Left ventricle myocardium superior (tissue), 1 donor: ENCODE data around the gene POU3F3. TPM values are rescaled to one million over a fixed set of nuclear protein-coding genes. Genes with fewer than 3 reads are reported as not detected.
A peak's percentile ranks its signal among the peaks of the same experiment; 100 is the strongest.

Experiments
- ATAC-seq: fragments of 200-7000 bp; cut with Tn5 transposase; one replicate; pipeline ENCODE4 v1.9.1; 2020; ENCODE audit warnings: mild to moderate bottlenecking, moderate library complexity
- DNase-seq: peaks from one replicate; pipeline ENCODE4 v3.0.0-alpha.2; 2020
- intact Hi-C: fragments of 100-400 bp; cut with micrococcal nuclease; formaldehyde crosslinking; loops from one replicate; pipeline ENCODE4 v1.11.0; 2022
- long read RNA-seq: library from polyadenylated mRNA; unstranded; transcript quantifications from one replicate; pipeline ENCODE4 v2.0.0, GENCODE V29; 2021
- total RNA-seq: library from RNA; stranded (reverse); fragmentation: NEBNext Ultra II Directional; extraction: Animal tissue kit (Norgen Biotek cat#: 25700); gene quantifications from one replicate; pipeline ENCODE4 v1.2.1, GENCODE V29; 2021
- donor health status: DM: no; HTN: yes; CAD: no; lungs with severe emphysema.

Gene POU3F3
- total RNA-seq = not detected
- long read RNA-seq = 0 reads

DNA sequence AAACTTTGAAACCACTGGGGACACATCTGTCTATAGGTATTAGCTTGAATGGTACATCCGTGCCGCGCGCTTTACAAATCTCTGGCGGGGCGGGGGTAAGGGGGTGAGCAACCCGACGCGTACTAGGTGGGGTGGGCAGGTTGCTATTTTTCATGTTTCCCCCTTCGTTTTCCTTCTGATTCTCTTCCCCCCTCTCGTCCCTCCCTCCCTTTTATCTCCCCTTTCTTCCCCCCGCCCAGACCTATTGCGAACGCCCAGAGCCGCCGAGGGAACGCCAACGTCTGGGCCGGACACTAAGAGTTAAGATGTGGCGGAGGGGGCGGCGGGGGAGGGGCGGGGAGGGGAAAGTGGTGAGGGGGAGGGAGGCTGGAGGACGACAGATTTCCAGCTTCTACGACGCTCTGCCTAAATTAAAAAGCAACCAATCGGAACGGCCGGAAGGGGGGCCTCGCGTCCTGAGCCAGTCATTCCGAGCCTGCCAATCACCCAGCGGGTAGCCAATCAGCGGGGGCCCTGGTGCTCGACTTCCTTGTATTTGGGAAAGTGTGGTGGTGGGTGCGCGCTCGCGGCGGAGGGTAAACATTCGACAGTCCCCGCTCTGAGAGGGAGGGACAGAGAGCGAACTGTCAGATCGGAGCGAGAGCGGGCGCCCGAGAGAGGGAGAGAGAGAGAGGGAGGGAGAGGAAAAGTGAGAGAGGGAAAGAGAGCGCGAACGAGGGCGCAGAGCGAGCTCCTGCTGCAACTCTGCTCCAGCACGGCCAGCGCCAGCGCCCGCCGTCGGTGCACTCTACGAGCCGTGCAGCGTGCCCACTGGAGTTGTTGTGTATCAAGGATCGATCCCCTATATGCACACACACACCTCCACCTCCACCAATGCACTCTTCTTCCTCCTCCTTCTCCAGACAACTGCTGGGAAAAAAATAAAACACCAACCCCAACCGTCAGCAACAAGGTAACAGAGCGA lies at the start of gene POU3F3:
Gene POU3F3 (plus strand): TSS at position 582 of the 964 bp plus-strand sequence. CDS start 1,396 bp downstream, outside the sequence.
- DNase-seq = peak; percentile 59
- peak; percentile 64 for ATAC-seq
- intact Hi-C loops = no loop called here

DNA sequence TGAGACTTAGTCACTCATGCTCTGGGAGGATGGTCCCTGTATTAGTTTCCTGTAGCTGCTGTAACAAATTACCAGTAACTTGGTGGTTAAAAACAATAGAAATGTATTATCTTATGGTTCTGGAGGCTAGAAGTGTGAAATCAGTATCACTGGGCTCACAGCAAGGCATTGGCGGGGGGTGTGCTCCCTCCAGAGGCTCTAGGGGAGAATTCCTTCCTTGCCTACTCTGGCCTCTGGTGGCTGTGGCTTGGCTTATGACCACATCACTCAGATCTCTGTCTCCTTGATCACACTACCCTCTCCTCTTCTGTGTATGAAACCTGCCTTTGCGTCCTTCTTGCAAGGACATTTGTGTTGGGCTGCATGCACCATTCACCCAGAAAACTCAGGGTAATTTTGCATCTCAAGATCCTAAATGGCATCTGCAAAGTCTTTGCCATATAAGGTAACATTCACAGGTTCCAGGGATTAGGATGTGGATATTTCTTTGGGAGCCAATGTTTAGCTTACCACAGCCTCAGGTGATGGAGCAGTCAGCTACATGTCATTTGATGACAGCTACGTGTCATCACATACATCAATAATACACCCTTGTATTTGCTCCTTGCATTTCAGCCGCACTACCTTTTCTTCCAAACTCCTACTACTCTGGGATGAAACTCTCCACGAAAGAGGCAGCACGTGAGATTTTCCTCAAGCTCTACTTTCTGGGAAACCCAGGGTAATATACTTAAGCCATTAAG lies 49.6 kb upstream of the POU3F3 start:
- intact Hi-C loops = no loop called here
- DNase-seq (no peak), ATAC-seq (no peak)

DNA sequence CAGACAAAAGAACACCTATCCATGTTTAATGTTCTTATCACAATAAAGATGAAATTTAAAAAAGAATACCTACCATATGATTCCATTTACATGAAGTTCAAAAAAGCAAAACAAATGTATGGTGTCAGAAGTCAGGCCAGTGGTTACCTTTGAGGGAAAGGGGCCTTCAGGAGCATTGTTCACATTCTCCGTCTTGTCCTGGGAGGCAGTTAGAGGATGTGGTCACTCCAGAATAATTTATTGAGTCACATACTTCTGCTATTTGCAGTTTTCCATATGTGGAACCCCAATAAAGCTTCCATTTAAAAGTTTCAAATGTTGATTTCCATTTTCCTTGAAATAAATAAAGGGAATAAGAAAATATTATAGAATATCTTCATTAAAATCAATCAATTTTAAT lies 41.6 kb upstream of the POU3F3 start:
- no peak for DNase-seq
- no peak for ATAC-seq
- intact Hi-C loops = no loop called here

DNA sequence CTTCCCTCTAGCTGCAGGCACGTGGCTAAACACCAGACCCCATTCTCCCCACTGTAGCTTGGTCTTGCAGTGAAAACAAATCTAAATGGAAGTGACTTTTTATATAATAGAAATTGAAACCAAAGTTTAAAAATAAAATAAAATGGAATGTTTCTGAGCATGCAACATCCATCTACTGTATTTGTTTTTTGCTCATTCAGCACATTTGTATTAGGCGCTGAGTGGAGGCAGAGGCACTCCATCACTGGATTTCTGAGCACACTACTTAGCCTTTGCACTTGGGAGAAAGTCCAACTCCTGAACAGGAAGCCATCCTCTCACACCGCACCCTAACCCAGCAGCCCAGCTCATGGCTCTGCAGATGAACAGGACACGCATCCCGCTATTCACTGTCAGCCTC lies 37.8 kb upstream of the POU3F3 start:
- no peak for DNase-seq
- ATAC-seq = no peak
- intact Hi-C loops = no loop called here

DNA sequence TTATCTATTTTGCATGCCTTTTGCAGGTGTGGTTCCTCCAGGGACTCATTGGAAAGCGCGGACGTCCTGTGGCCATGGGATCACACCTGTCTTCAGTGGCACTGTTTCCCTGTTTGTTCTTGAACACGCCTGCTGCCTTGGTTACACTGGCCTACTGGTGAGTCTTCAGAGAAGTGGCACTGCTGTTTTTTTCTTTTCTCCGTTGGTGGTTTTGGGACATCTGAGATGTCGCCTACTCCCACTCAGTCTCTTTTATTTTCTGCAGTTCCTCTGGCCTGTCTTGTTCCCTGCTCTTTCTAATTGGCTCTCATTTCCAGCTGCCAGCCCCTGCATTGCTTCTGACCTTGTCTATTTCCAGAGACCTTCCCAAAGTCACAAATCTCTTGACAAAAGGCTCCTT lies 35.7 kb upstream of the POU3F3 start:
- no peak for ATAC-seq
- intact Hi-C loops = no loop called here

DNA sequence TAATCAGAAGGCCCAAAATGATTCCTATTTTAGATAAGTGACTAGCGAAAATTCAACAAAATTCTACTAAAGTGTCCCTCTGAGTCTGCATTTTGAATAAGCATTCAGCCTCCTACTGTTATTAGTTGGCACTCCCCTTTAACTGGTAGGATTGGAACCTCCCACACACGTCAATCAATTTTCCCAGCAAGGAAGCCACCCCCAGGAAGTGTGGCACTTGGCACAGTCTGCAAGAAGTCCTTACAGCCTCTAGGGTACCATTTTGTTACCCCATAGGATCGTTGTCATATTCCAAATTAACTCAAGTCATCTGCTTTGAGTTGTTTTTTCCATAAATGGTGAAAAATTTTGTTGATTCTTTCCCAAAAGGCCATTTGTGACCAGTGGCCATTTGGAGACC lies 33.8 kb upstream of the POU3F3 start:
- intact Hi-C loops = no loop called here
- ATAC-seq (no peak), DNase-seq (no peak)

More for the DNA sequence above, 35.7 kb upstream of the POU3F3 start:
- DNase-seq = no peak

DNA sequence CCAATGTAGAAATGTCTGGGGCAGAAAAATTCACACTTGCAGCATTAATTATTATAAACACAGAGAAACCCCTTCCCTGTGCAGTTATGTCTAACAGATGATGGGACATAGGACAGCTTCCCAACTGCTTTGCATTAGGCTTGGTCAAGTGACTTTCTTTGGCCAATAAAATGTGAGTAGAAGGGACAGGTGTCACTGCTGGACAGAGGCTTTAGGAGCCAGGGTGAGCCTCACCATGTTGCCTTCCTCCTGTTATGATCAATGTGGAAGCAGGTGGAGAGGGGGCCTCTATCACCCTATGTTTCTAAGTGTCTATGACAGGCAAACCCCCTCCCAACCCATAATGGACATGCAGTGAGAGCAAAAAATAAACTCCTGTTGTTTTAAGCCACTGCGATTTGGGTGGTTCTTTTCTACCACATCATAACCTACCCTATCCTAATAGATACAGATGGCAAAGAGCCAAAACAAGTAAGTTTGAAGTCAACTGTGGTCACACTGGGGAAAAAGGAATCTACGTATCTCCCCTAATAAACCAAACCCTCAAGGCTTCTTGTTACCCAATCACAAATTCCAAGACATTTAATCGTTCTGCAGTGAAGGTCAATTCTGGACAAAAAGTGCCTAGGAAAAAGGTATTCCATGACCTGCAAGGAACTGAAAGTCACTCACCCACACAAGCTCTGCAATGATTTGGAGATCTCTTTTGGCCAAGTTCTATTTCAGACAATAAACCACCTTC lies 28.6 kb upstream of the POU3F3 start:
- ATAC-seq = no peak
- DNase-seq = no peak
- intact Hi-C loops = no loop called here

DNA sequence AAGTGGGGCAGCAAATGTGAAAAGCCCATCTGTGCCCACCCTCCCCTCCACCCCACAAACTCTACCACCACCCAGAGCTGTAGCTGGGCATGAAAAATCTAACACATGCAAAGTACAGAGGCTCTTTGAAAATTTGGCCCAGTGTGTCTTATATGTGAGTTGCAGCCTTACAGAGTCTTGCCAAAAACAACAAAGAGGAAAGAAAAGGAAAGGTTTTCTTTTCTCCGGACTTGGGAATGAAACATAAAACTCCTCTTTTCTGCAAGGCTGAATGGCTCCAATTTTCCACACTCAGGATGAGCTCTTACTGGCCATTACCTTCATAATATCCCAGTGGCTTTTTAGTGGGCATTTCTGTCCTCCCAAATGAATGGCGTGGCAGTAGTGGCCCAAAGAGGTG lies 27.9 kb upstream of the POU3F3 start:
- ATAC-seq = no peak
- no peak for DNase-seq
- intact Hi-C loops = no loop called here

DNA sequence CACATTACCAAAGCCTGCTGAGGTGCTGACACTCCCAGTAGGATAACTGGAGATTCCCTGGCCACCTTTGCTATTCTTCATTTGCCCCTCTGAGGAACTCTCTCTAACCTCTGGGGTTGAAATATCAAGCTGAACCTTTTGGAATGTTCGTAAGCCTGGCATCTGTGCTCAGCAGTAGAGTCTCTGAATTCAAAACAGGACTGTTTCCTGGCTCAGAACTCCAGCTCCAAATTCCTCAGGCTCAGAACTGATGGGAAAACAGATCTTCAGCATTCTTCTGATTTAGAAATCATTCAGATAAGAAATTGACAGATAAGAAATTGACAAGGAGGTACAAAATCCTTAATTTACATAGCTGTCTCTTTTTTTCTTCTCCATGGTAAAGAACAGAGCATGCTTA lies 22.2 kb upstream of the POU3F3 start:
- intact Hi-C loops = no loop called here
- DNase-seq (no peak), ATAC-seq (no peak)

DNA sequence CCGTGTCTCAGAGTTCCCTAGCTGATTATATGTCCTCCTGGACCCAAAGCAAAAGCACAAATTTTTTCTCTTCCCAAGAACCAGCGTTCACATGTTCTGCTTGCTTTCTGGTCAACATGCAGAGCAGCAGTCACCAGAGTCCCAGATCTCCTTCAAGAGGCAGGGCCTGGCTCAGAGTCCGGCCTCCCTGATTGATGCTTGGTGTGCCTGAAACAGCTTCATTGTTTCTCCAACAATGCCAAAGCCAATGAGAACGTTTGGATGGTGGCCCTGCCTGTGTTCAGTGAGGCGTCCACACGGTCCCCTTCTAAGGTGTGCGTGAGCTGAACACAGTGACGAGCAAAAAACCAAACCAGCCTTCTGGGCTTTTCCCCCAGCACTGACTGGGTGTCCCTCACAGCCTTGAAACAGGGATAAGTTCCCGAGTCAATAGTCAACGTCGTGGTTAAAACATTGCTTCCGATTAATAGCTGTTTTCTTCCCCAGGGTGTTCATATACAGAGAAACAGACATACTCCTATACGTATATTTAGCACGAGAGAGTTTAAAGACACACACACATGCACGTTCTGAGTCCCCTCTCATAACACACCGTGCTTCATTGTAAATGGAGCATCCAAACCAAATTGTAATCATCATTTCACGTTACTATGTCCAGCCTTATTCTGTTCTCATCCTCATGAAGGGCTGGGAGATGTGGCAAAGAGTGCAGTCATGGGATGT lies 19.3 kb upstream of the POU3F3 start:
- DNase-seq = no peak
- intact Hi-C loops = no loop called here
- no peak for ATAC-seq

DNA sequence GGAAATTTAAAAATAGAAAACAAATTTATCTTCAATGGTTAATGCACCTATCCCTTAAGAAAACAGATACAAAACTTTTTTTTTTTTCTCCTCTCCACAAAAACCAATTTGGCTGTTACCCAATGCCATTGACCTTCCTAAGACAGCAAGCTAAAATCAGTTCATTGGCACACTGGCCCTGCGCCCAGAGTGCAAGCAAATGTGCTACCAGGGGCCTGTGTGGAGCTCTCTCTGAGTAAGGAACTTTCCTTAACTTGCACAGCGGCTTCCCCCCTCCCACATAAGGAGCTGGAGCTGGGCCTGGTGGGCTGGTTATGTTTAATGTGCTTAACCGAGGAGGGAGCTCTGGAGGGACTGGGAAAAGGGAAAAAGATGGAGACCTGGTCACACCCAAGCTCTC lies 17.6 kb upstream of the POU3F3 start:
- DNase-seq (no peak), ATAC-seq (no peak)
- intact Hi-C loops = no loop called here

DNA sequence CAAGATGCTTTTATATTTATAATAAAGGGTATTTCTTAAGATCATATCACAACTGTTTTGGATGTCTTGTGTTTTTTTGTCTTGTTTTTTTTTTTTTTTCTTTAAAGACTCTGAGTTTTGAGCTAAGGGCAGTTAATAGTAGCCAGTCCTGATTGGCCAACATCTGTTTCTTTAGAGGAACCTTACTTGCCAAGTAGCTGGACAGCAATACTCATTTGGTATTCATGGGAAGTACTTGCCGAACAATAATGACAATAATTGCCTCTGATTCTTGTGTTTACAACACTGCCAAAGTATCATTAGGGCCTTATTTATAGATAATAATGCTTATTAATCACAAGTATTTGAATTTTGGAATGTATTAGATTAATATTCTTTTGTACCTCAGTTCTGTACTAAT lies 17.1 kb upstream of the POU3F3 start:
- no peak for DNase-seq
- ATAC-seq = no peak
- intact Hi-C loops = no loop called here

DNA sequence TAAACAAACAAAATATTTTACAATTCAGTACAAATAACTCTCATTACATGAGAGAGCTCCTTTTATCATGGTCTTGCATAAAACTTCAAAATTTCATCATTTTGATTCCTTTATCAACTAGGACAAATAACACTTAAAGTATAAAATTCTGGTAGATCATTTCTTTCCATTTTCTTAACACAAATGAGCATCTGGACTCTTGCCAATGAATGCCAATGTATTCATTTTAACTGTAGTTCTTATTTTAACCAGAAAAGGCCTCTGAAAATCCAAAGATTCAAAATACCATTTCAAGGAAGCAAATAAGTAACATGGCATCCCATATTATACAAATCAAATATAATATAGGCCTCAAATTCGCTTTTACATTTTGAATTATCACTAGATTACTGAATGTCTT lies 13.8 kb upstream of the POU3F3 start:
- DNase-seq (no peak), ATAC-seq (no peak)
- intact Hi-C loops = no loop called here

DNA sequence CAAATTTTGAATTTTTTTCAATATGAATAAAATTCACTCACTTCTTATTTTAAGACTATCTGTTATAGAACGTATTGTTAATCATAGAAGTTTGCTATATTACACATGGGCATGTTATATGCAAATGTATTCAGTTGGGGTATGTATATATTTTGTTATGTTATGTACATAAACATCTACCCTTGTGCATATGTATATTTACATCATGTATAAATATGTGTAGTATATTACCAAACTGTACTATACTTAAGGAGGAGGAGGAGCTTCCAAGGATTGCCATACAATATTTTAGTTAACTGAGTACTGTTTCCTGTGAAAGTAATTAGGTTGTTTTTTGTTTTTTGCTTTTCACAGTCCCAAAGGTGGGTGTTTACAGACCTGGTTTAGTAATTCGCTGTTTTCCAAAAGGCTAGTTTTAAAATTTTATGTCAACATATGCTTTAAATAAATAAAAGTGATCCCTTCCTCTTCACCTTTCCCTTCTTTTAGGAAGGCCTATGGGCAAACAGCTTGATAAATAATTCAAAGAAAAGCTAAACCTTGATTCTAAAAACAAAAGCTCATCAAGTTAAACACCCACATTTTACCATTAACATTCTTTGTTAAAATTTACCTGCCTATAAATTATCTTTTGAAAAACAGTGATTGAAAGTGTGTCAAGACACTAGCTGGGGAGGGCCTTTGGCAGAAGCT lies 12.9 kb upstream of the POU3F3 start:
- ATAC-seq (no peak), DNase-seq (no peak)
- intact Hi-C loops = no loop called here

DNA sequence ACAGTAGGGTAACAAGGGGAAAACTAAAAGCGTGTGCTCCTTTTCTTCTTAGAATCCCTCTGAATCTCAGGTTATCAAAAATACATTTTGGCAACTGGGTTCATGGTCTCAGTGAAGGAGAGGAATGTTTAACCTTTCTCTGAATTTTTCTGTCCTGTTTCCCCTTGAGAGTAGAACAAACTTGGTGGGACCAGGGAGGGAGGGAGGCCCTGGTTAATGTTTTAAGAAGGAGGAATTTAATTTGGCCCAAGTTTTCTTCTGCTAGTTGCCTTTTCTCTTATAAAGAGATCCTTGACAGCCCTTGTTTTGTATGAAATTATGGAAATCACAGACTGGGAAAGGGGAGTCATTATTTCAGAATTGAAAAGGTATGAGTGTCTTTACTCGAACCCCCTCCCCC lies 12.2 kb upstream of the POU3F3 start:
- intact Hi-C loops = no loop called here
- DNase-seq = no peak
- ATAC-seq = no peak

DNA sequence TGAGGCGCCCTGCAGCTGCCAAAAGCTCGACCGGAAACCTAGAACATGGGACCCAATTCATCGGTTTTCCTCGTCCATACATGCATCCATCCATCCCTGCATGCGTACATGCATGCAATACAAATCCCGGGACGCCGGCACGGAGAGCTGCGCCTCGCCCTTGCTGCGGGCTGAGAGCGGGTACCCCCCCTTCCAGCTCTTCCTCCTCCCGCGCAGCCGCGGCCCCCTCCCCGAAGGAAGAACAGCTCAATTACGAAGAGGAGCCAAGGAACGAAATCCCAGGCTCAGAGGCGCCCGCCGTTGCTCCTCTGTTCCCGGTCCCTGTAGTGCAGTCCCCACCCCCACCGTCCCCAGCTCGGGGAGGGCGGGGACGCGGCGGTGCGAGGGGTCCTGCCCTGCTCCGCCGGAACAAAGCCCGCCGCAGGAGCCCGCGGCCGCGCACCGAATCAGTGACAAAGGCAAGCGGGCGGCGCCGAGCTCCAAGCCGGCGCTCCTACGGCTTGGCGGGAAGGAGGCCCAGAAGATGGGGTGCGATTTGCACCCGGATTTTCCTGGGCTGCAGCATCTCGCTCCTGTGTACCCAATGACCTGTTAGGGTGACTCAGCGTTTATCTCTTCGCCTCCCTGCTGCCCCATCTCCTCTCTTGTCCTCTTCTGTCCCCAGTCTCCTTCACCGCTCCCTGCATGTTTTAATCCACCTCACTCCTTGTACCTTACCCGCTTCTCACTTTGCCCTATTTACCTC lies 8.9 kb upstream of the POU3F3 start:
- ATAC-seq (no peak), DNase-seq (no peak)
- intact Hi-C loops = no loop called here

DNA sequence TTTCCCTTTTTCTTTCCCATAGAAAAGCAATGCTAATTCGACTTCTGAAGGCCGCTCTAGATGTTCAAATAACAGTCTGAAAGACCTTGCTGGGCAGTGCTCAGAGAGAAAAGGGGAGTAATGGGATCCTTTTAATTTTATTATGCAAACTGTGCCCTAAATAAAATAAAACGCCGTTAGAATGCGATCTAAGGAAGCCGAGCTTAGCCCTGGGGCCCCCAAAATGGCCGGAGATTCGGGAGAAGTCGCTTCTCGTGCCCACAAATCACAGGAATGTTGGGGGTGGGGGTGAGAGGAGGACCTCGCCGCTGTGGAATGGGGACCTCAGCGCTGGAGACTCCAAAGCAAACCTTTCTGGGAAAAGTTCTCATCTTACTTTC lies 8.4 kb upstream of the POU3F3 start:
- ATAC-seq (no peak), DNase-seq (no peak)
- intact Hi-C loops = no loop called here
